Stimulated activated naive CD8-positive, alpha-beta T cell treated with anti-CD3 and anti-CD28 coated beads, Interleukin-15, Interleukin-2, amounts not matched to agents 100 ng/mL and 50 ng/mL, for 24 hours (primary cell): ENCODE data around the gene ZNF254.
"Not testable (repeated sequence)": the region's sequence is repeated elsewhere in the genome, so short reads cannot be mapped to it uniquely, and the experiment has no call there.

Source experiments
- H3K27ac Mint-ChIP-seq: one replicate; pipeline ENCODE4 v1.8.0; 2021; ENCODE audit warnings: mild to moderate bottlenecking, mixed read lengths
- H3K27me3 Mint-ChIP-seq: one replicate; pipeline ENCODE4 v1.8.0; 2021; ENCODE audit warnings: mixed read lengths
- H3K36me3 Mint-ChIP-seq: one replicate; pipeline ENCODE4 v1.8.0; 2021; ENCODE audit warnings: low read depth, mixed read lengths
- H3K4me1 Mint-ChIP-seq: one replicate; pipeline ENCODE4 v1.8.0; 2021; ENCODE audit warnings: low read depth, mixed read lengths
- H3K4me3 Mint-ChIP-seq: one replicate; pipeline ENCODE4 v1.8.0; 2021; ENCODE audit warnings: mild to moderate bottlenecking, mixed read lengths
- H3K9me3 Mint-ChIP-seq: one replicate; pipeline ENCODE4 v1.8.0; 2021; ENCODE audit warnings: mixed read lengths

Gene ZNF254

DNA sequence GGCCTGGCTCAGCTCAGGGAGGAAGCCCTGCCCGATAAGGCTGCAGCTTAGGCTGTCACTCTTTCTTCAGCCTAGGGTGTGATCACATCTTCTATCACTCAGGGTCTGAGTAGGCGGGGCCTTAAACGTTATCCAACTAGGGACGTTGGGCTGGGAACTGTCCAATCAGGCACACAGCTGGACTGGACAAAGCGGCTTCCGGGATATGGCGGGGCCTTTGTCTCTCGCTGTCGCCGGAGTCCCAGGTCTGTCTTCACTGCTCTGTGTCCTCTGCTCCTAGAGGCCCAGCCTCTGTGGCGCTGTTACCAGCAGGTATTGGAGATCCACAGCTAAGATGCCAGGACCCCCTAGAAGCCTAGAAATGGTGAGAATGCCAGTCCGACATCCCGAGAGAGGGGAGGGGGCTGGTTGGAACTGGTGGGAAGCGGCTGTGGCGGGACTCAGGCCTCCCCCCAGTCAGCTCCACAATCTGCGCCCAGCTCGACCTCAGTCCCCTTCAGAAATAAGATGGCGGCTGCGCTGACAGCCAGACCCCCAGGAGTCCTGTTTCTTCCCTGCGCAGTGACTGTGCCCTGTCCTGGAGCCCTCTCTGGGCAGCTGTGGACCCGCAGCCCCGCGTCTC is at the start of gene ZNF254:
Gene ZNF254 (plus strand): TSS at position 214 of the 622 bp plus-strand sequence. CDS start 121 bp downstream, at position 335.
- peaks cover 14% of the 10 kb centered on the region for H3K4me1 Mint-ChIP-seq
- H3K9me3 Mint-ChIP-seq: peaks cover 3% of the 10 kb centered on the region
- H3K36me3 Mint-ChIP-seq: peaks cover 24% of the 10 kb centered on the region
- peak within 1 kb of the TSS; percentile 91 for H3K27ac Mint-ChIP-seq
- H3K4me3 Mint-ChIP-seq: peak within 1 kb of the TSS; percentile 95
- H3K27me3 Mint-ChIP-seq: no peaks in the 10 kb centered on the region

DNA sequence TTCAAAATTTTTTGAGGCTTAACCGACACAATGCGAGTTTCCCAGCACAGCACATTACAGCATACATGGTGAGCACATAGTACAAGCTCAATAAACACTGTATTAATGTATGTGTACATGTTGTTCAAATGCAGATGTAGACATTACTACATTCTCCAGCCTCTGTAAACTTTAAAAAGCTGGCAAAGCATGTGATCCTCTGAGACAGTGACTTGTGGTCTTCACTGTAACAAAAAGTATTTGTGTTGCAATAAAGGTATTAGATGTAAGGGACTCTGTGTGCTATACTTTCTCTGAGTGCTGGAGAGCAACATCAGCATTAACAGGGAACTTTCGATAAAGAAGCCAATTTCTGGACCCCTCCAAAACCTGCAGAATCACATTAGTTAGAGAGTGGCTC is 46.4 kb upstream of the ZNF254 start:
- Mint-ChIP-seq H3K9me3 (no peaks in the 10 kb centered on the region), H3K4me1 (peaks cover 26% of the 10 kb centered on the region), H3K36me3 (peaks cover 70% of the 10 kb centered on the region), H3K4me3 (no peak overlapping the region), H3K27ac (no peak overlapping the region), H3K27me3 (no peaks in the 10 kb centered on the region)

DNA sequence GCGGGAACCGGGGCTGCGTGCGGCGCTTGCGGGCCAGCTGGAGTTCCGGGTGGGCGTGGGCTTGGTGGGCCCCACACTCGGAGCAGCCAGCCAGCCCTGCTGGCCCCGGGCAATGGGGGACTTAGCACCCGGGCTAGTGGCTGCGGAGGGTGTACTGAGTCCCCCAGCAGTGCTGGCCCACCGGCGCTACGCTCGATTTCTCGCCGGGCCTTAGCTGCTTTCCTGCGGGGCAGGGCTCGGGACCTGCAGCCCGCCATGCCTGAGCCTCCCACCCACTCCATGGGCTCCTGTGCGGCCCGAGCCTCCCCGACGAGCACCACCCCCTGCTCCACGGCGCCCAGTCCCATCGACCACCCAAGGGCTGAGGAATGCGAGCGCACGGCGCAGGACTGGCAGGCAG is 45.7 kb upstream of the ZNF254 start:
- peaks cover 19% of the 10 kb centered on the region for H3K4me1 Mint-ChIP-seq
- not testable (repeated sequence) for H3K4me3 Mint-ChIP-seq

GRCh38 chr19:24046550-24046949 is 40.4 kb upstream of the ZNF254 start:
- H3K4me1 Mint-ChIP-seq: no peaks in the 10 kb centered on the region
- H3K27ac Mint-ChIP-seq: no peak overlapping the region
- peaks cover 77% of the 10 kb centered on the region for H3K36me3 Mint-ChIP-seq
- H3K4me3 Mint-ChIP-seq: no peak overlapping the region
- no peaks in the 10 kb centered on the region for H3K27me3 Mint-ChIP-seq
- H3K9me3 Mint-ChIP-seq: no peaks in the 10 kb centered on the region

More for the DNA sequence above, 45.7 kb upstream of the ZNF254 start:
- peaks cover 67% of the 10 kb centered on the region for H3K36me3 Mint-ChIP-seq
- not testable (repeated sequence) for H3K27me3 Mint-ChIP-seq, H3K9me3 Mint-ChIP-seq, H3K27ac Mint-ChIP-seq

DNA sequence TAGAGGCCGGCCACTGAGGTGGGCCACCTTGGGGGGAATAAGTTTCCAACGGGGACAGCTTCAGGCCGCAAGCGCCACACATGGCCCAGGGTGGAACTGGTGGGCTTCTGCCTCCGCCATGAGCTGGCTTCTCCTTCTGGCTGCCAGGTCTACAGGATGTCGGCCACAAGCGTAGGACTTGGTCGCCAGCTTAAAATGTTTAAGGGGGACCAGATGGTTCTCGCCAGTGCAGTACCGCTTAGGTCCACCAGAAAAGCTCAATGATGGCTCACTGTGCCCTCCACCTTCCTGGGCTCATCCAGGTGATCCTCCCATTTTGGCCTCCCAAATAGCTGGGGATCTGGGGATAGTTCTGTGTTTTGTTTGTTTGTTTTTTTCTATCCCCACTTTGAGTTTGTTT is 38.7 kb upstream of the ZNF254 start:
- Mint-ChIP-seq H3K36me3 (peaks cover 77% of the 10 kb centered on the region), H3K27ac (no peak overlapping the region), H3K9me3 (no peaks in the 10 kb centered on the region), H3K4me3 (no peak overlapping the region), H3K27me3 (no peaks in the 10 kb centered on the region), H3K4me1 (no peaks in the 10 kb centered on the region)

DNA sequence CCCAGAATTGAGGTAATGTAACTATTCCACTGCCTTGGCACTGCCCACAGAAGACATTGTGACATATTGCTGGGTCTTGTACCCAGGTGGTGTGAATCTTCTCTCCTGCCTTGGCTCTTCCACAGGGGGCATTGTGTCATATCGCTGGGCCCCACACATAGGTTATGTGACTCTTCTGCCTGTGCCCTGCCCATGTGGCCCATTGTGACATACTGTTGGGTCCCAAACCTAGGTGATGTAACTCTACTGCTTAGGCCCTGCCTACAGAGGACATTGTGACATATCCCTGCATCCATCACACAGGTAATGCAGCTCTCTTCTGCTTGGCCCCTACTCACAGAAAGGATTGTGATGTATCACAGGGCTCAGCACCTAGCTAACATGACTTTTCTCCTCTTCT is 37.5 kb upstream of the ZNF254 start:
- Mint-ChIP-seq H3K36me3 (peaks cover 78% of the 10 kb centered on the region), H3K4me3 (no peak overlapping the region), H3K27ac (no peak overlapping the region), H3K9me3 (no peaks in the 10 kb centered on the region), H3K4me1 (peaks cover 12% of the 10 kb centered on the region), H3K27me3 (no peaks in the 10 kb centered on the region)

DNA sequence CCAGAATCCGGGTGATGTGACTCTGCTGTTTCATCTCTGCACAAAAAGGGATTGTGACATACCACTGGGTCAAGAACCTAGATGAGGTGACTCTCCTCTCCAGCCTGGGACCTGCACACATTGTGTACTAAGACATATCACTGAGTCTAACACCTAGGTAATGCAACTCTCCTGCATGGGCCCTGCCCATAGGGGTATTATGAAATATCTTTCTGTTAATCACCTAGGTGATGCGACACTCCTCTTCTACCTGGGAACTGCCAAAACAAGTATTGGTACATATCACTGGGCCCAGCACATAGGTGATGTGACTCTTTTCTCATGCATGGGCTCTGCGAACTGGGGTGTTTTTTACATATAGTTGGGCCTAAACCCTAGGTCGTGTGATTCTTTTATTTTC is 35.5 kb upstream of the ZNF254 start:
- Mint-ChIP-seq H3K9me3 (no peaks in the 10 kb centered on the region), H3K27ac (no peak overlapping the region), H3K27me3 (no peaks in the 10 kb centered on the region), H3K4me3 (no peak overlapping the region), H3K36me3 (peaks cover 76% of the 10 kb centered on the region), H3K4me1 (peaks cover 27% of the 10 kb centered on the region)

DNA sequence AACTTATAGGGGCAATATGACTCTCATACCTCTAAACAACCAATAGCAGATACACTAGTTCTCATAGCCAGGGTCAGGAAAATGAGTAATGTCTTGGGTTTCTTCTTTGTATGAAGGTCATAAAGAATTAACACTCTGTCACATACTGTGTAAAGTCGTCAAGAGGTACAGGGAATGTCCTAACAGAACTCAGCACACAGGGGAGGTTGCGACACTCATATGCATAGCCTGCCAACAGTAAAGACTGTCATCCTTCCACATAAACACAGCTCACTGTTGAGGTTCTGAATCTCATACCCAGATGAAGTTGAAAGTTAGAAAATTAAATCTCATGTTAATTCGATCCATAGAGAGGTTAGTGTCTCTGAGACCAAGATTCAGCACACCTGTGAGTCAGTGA is 34.2 kb upstream of the ZNF254 start:
- H3K4me3 Mint-ChIP-seq: no peak overlapping the region
- H3K4me1 Mint-ChIP-seq: peaks cover 27% of the 10 kb centered on the region
- no peaks in the 10 kb centered on the region for H3K27me3 Mint-ChIP-seq
- no peaks in the 10 kb centered on the region for H3K9me3 Mint-ChIP-seq
- peaks cover 75% of the 10 kb centered on the region for H3K36me3 Mint-ChIP-seq
- H3K27ac Mint-ChIP-seq: no peak overlapping the region

DNA sequence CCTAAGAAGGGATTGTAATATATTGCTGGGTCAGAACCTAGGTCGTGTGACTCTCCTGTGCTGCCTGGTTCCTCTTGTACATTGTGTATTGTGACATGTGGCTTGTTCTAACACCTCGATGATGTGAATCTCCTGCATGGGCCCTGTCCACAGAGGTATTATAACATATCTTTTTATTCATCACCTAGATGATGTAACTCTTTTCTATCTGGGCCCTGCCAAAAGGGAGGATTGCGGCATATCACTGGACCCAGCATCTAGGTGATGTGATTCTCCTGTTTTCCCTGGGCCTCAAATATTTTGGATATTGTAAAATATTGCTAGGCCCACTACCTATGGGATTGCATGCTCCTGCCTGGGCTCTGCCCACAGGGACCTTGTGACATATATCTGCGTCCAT is 33.4 kb upstream of the ZNF254 start:
- H3K9me3 Mint-ChIP-seq: no peaks in the 10 kb centered on the region

GRCh38 chr19:24054044-24054935 is 32.7 kb upstream of the ZNF254 start:
- no peaks in the 10 kb centered on the region for H3K9me3 Mint-ChIP-seq
- no peak overlapping the region for H3K4me3 Mint-ChIP-seq
- peaks cover 78% of the 10 kb centered on the region for H3K36me3 Mint-ChIP-seq
- peaks cover 27% of the 10 kb centered on the region for H3K4me1 Mint-ChIP-seq
- H3K27me3 Mint-ChIP-seq: no peaks in the 10 kb centered on the region
- H3K27ac Mint-ChIP-seq: peak overlapping the region; percentile 81

More for the DNA sequence above, 33.4 kb upstream of the ZNF254 start:
- Mint-ChIP-seq H3K27ac (peak overlapping the region; percentile 81), H3K27me3 (no peaks in the 10 kb centered on the region), H3K4me1 (peaks cover 27% of the 10 kb centered on the region), H3K4me3 (no peak overlapping the region), H3K36me3 (peaks cover 78% of the 10 kb centered on the region)

- no peaks in the 10 kb centered on the region for H3K27me3 Mint-ChIP-seq
- no peak overlapping the region for H3K4me3 Mint-ChIP-seq
- no peaks in the 10 kb centered on the region for H3K9me3 Mint-ChIP-seq
- peaks cover 30% of the 10 kb centered on the region for H3K4me1 Mint-ChIP-seq
- no peak overlapping the region for H3K27ac Mint-ChIP-seq
- H3K36me3 Mint-ChIP-seq: peaks cover 77% of the 10 kb centered on the region
Observed at GRCh38 chr19:24055548-24055947, 31.4 kb upstream of the ZNF254 start.

DNA sequence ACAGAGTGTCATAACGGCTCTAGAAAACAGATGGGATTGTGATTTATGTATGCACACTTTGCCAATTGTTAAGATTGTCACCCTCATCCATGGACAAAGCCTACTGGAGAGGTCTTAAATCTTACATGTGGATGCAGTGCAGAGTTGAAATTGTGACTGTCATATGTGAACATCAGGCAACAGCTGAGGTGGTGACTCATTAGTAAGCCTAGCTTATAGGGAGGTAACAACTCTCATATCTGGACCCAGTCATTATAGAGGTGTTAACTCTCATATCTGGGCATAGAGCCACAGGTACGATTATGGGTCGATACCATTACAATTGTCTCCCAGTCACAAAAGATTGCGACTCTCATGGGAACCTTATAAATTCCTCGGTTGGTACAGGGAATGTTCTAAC is 29.8 kb upstream of the ZNF254 start:
- H3K36me3 Mint-ChIP-seq: peaks cover 72% of the 10 kb centered on the region
- H3K9me3 Mint-ChIP-seq: no peaks in the 10 kb centered on the region
- no peak overlapping the region for H3K4me3 Mint-ChIP-seq
- no peaks in the 10 kb centered on the region for H3K27me3 Mint-ChIP-seq
- H3K27ac Mint-ChIP-seq: no peak overlapping the region
- peaks cover 42% of the 10 kb centered on the region for H3K4me1 Mint-ChIP-seq

GRCh38 chr19:24059563-24060295 is 27.3 kb upstream of the ZNF254 start:
- H3K4me3 Mint-ChIP-seq: no peak overlapping the region
- peaks cover 31% of the 10 kb centered on the region for H3K4me1 Mint-ChIP-seq
- H3K9me3 Mint-ChIP-seq: no peaks in the 10 kb centered on the region
- peaks cover 60% of the 10 kb centered on the region for H3K36me3 Mint-ChIP-seq
- H3K27me3 Mint-ChIP-seq: no peaks in the 10 kb centered on the region
- no peak overlapping the region for H3K27ac Mint-ChIP-seq

- H3K27ac Mint-ChIP-seq: peak overlapping the region; percentile 61
Observed at GRCh38 chr19:24060687-24061356, 26.2 kb upstream of the ZNF254 start.

More at GRCh38 chr19:24060687-24061356, 26.2 kb upstream of the ZNF254 start:
- Mint-ChIP-seq H3K9me3 (no peaks in the 10 kb centered on the region), H3K4me3 (no peak overlapping the region), H3K36me3 (peaks cover 58% of the 10 kb centered on the region), H3K4me1 (peaks cover 24% of the 10 kb centered on the region), H3K27me3 (no peaks in the 10 kb centered on the region)
